SK-N-SH treated with all-trans-retinoic acid at 6 μM for 48 hours (cell line): ENCODE data around the gene C1QL1.

Experiments used
- BACH2 ChIP-seq: fragments of 250-450 bp; sonication (Bioruptor Pico); IDR thresholded peaks from 2 replicates; pipeline ENCODE4 v1.9.0; 2021; ENCODE audit warnings: mild to moderate bottlenecking, borderline replicate concordance
- PPARA ChIP-seq: fragments of 250-450 bp; sonication (Bioruptor Pico); IDR thresholded peaks from 2 replicates; pipeline ENCODE4 v1.5.0; 2020; ENCODE audit warnings: mild to moderate bottlenecking, borderline replicate concordance
- TF ChIP-seq, protein P1 (sequence below): fragments of 250-450 bp; sonication (Bioruptor Pico); IDR thresholded peaks from 2 replicates; pipeline ENCODE4 v1.5.1; 2020; ENCODE audit warnings: low read depth, mild to moderate bottlenecking, moderate library complexity
- TF ChIP-seq, protein P2 (sequence below): fragments of 250-450 bp; sonication (Bioruptor Pico); IDR thresholded peaks from 2 replicates; pipeline ENCODE4 v1.5.1; 2021; ENCODE audit warnings: mild to moderate bottlenecking, moderate library complexity

- TF ChIP-seq, protein P1, sequence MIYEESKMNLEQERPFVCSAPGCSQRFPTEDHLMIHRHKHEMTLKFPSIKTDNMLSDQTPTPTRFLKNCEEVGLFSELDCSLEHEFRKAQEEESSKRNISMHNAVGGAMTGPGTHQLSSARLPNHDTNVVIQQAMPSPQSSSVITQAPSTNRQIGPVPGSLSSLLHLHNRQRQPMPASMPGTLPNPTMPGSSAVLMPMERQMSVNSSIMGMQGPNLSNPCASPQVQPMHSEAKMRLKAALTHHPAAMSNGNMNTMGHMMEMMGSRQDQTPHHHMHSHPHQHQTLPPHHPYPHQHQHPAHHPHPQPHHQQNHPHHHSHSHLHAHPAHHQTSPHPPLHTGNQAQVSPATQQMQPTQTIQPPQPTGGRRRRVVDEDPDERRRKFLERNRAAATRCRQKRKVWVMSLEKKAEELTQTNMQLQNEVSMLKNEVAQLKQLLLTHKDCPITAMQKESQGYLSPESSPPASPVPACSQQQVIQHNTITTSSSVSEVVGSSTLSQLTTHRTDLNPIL, result no peak
- no peak for TF ChIP-seq BACH2
- TF ChIP-seq PPARA, result no peak
- TF ChIP-seq, protein P2, sequence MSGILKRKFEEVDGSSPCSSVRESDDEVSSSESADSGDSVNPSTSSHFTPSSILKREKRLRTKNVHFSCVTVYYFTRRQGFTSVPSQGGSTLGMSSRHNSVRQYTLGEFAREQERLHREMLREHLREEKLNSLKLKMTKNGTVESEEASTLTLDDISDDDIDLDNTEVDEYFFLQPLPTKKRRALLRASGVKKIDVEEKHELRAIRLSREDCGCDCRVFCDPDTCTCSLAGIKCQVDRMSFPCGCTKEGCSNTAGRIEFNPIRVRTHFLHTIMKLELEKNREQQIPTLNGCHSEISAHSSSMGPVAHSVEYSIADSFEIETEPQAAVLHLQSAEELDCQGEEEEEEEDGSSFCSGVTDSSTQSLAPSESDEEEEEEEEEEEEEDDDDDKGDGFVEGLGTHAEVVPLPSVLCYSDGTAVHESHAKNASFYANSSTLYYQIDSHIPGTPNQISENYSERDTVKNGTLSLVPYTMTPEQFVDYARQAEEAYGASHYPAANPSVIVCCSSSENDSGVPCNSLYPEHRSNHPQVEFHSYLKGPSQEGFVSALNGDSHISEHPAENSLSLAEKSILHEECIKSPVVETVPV (CRISPR knock-in tag), result no peak
These were observed 42.1 kb downstream of the C1QL1 start for GRCh38 chr17:44925731-44926697.
